GM23338 (cell line): ENCODE results near the gene G3BP1. TPM values are rescaled to one million over a fixed set of nuclear protein-coding genes. Genes with fewer than 3 reads are reported as not detected.
A peak's percentile ranks its signal among the peaks of the same experiment; 100 is the strongest.

Source experiments
- ATAC-seq: fragments of 200-7000 bp; cut with Tn5 transposase; 3 replicates; pipeline ENCODE4 v1.9.1; 2020
- DNase-seq: peaks from one replicate; pipeline ENCODE4 v3.0.0-alpha.2; 2015; ENCODE audit warnings: low spot score
- H2AFZ ChIP-seq: fragments of 200-600 bp; sonication (generic); 2 replicates; pipeline ENCODE4 v1.8.0; 2016; ENCODE audit warnings: antibody characterized with exemption, mild to moderate bottlenecking, moderate library complexity
- H3F3A ChIP-seq: fragments of 200-600 bp; sonication (generic); replicated peaks from 2 replicates; pipeline ENCODE4 v1.8.0; 2017; ENCODE audit warnings: antibody characterized with exemption, mixed run types, low read depth
- H3K27ac ChIP-seq: fragments of 200-600 bp; sonication (generic); 2 replicates; pipeline ENCODE4 v1.6.1; 2016; ENCODE audit warnings: low read depth
- H3K27me3 ChIP-seq: fragments of 200-600 bp; sonication (generic); 2 replicates; pipeline ENCODE4 v1.8.0; 2016; ENCODE audit warnings: mild to moderate bottlenecking, mixed run types, moderate library complexity; ENCODE audit not compliant: insufficient read depth
- H3K36me3 ChIP-seq: fragments of 200-600 bp; sonication (generic); 2 replicates; pipeline ENCODE4 v1.8.0; 2016; ENCODE audit warnings: mild to moderate bottlenecking; ENCODE audit not compliant: insufficient read depth
- H3K4me1 ChIP-seq: fragments of 200-600 bp; sonication (generic); 2 replicates; pipeline ENCODE4 v1.8.0; 2016; ENCODE audit warnings: mild to moderate bottlenecking, moderate library complexity; ENCODE audit not compliant: insufficient read depth
- H3K4me2 ChIP-seq: fragments of 200-600 bp; sonication (generic); 2 replicates; pipeline ENCODE4 v1.7.1; 2017; ENCODE audit warnings: mixed run types
- H3K4me3 ChIP-seq: fragments of 200-600 bp; sonication (generic); 2 replicates; pipeline ENCODE4 v1.6.1; 2016; ENCODE audit warnings: mixed run types
- H3K79me2 ChIP-seq: fragments of 200-600 bp; sonication (generic); replicated peaks from 2 replicates; pipeline ENCODE4 v1.8.0; 2017; ENCODE audit warnings: mild to moderate bottlenecking; ENCODE audit not compliant: insufficient read depth
- H3K9me2 ChIP-seq: fragments of 200-600 bp; sonication (generic); 2 replicates; pipeline ENCODE4 v1.8.0; 2017; ENCODE audit not compliant: insufficient read depth
- H4K20me1 ChIP-seq: fragments of 200-600 bp; sonication (generic); replicated peaks from 2 replicates; pipeline ENCODE4 v1.8.0; 2017; ENCODE audit warnings: mild to moderate bottlenecking; ENCODE audit not compliant: insufficient read depth
- H3K27ac Mint-ChIP-seq: 2 replicates; pipeline ENCODE4 v1.8.0; 2020; ENCODE audit warnings: inconsistent platforms, mild to moderate bottlenecking, moderate library complexity, mixed read lengths
- H3K27me3 Mint-ChIP-seq: 3 replicates; pipeline ENCODE4 v1.8.0; 2022; ENCODE audit warnings: low read depth, mild to moderate bottlenecking, moderate library complexity, mixed read lengths, inconsistent platforms; ENCODE audit not compliant: insufficient read depth, poor library complexity
- H3K36me3 Mint-ChIP-seq: 3 replicates; pipeline ENCODE4 v1.8.0; 2021; ENCODE audit warnings: low read depth, mild to moderate bottlenecking, inconsistent platforms, moderate library complexity, mixed read lengths
- H3K4me1 Mint-ChIP-seq: 3 replicates; pipeline ENCODE4 v1.8.0; 2020; ENCODE audit warnings: mild to moderate bottlenecking, inconsistent platforms, mixed read lengths
- H3K4me3 Mint-ChIP-seq: 3 replicates; pipeline ENCODE4 v1.8.0; 2021; ENCODE audit warnings: moderate library complexity, mild to moderate bottlenecking, inconsistent platforms, mixed read lengths
- H3K9me3 Mint-ChIP-seq: 3 replicates; pipeline ENCODE4 v1.8.0; 2020; ENCODE audit warnings: moderate library complexity, mild to moderate bottlenecking, inconsistent platforms, mixed read lengths
- CTCF ChIP-seq, 2 experiments: fragments of 200-600 bp in 1 of 2; sonication (generic) in 1 of 2; conservative IDR thresholded peaks; 2 replicates each; pipeline versions ENCODE4 v1.5.1 to v1.6.1; 2016 to 2017; ENCODE audit warnings: antibody characterized with exemption in 2 of 2, low read depth in 2 of 2, mild to moderate bottlenecking in 2 of 2, moderate library complexity in 1 of 2
- ETS1 ChIP-seq: IDR thresholded peaks from 2 replicates; pipeline ENCODE4 v1.6.1; 2016; ENCODE audit warnings: antibody characterized with exemption
- EZH2phosphoT487 ChIP-seq: fragments of 200-600 bp; sonication (generic); IDR thresholded peaks from one replicate; pipeline ENCODE4 v1.8.1; 2018; ENCODE audit warnings: antibody characterized with exemption; ENCODE audit not compliant: unreplicated experiment
- NANOG ChIP-seq: IDR thresholded peaks from 2 replicates; pipeline ENCODE4 v1.6.1; 2016; ENCODE audit warnings: antibody characterized with exemption, borderline replicate concordance
- STAT1 ChIP-seq: IDR thresholded peaks from one replicate; pipeline ENCODE4 v1.6.1; 2016; ENCODE audit warnings: antibody characterized with exemption; ENCODE audit not compliant: unreplicated experiment
- ZNF114 ChIP-seq: fragments of 250-450 bp; sonication (Bioruptor Pico); IDR thresholded peaks from 2 replicates; pipeline ENCODE4 v1.5.0; 2020; ENCODE audit warnings: mild to moderate bottlenecking, moderate library complexity
- polyA plus RNA-seq: library from polyadenylated mRNA; unstranded; fragments of >200 nt; fragmentation: Nextera tagmentation; extraction: Ambion mirVana; gene quantifications from 2 replicates; pipeline ENCODE4 v1.2.1, GENCODE V29; 2016
- total RNA-seq: library from RNA; depleted of rRNA; stranded (reverse); fragments of >200 nt; shearing (Covaris generic); gene quantifications from 2 replicates; pipeline ENCODE4 v1.2.3, GENCODE V29; 2014
- TF ChIP-seq, protein P1 (sequence below): fragments of 250-450 bp; sonication (Bioruptor Pico); IDR thresholded peaks from 2 replicates; pipeline ENCODE4 v1.5.0; 2020; ENCODE audit warnings: mild to moderate bottlenecking, moderate library complexity

Gene G3BP1
- total and polyA plus RNA-seq, 2 experiments from 2014 or later: 183 to 323 TPM

- ATAC-seq (peak; percentile 5), DNase-seq (peak; percentile 40)
- peaks cover 3% of the 10 kb centered on the region; the same call in 1 of the 3 replicates for H3K36me3 Mint-ChIP-seq
- H3K79me2 ChIP-seq: peaks cover 7% of the 10 kb centered on the region; the same call in 1 of the 2 replicates
- TF ChIP-seq ETS1: no peak
- no peak for TF ChIP-seq NANOG
- no peaks in the 10 kb centered on the region for H3F3A ChIP-seq
- H3K9me2 ChIP-seq: no peaks in the 10 kb centered on the region
- H3K4me1 ChIP-seq: peaks cover 25% of the 10 kb centered on the region
- peak overlapping the region; percentile 88 for H3K4me2 ChIP-seq
- H3K27ac ChIP-seq: no peak overlapping the region
- H3K4me3 ChIP-seq: peak overlapping the region; percentile 95
- H3K27ac Mint-ChIP-seq: no peak overlapping the region
- no peaks in the 10 kb centered on the region for H3K36me3 ChIP-seq
- peaks cover 28% of the 10 kb centered on the region for H3K4me1 Mint-ChIP-seq
- H3K27me3 Mint-ChIP-seq: peaks cover 6% of the 10 kb centered on the region
- peak overlapping the region; percentile 80 for H3K4me3 Mint-ChIP-seq
- H3K9me3 Mint-ChIP-seq: no peaks in the 10 kb centered on the region
- H3K27me3 ChIP-seq: no peaks in the 10 kb centered on the region
- peak overlapping the region; percentile 97; the same call in 1 of the 2 replicates for H2AFZ ChIP-seq
- H4K20me1 ChIP-seq: no peaks in the 10 kb centered on the region; the same call in 1 of the 2 replicates
Measured at GRCh38 chr5:151757233-151758140, 14.3 kb upstream of the G3BP1 start.

GRCh38 chr5:151758141-151758429 lies 13.7 kb upstream of the G3BP1 start:
- ATAC-seq (peak; percentile 42), DNase-seq (no peak)
- peaks cover 3% of the 10 kb centered on the region; the same call in 1 of the 3 replicates for H3K36me3 Mint-ChIP-seq
- H3K4me3 Mint-ChIP-seq: peak overlapping the region; percentile 80
- Histone ChIP-seq H3K4me3 (peak overlapping the region; percentile 95), H3K4me2 (peak overlapping the region; percentile 88), H3K36me3 (no peaks in the 10 kb centered on the region), H4K20me1 (no peaks in the 10 kb centered on the region; the same call in 1 of the 2 replicates), H3K79me2 (peaks cover 7% of the 10 kb centered on the region; the same call in 1 of the 2 replicates), H2AFZ (peak overlapping the region; percentile 97; the same call in 1 of the 2 replicates), H3K27me3 (no peaks in the 10 kb centered on the region), H3K27ac (no peak overlapping the region), H3F3A (no peaks in the 10 kb centered on the region), H3K4me1 (peaks cover 25% of the 10 kb centered on the region), H3K9me2 (no peaks in the 10 kb centered on the region)
- peaks cover 28% of the 10 kb centered on the region for H3K4me1 Mint-ChIP-seq
- H3K27ac Mint-ChIP-seq: no peak overlapping the region; the same call in 1 of the 2 replicates
- peaks cover 6% of the 10 kb centered on the region for H3K27me3 Mint-ChIP-seq
- no peaks in the 10 kb centered on the region for H3K9me3 Mint-ChIP-seq
- TF ChIP-seq, protein P1, sequence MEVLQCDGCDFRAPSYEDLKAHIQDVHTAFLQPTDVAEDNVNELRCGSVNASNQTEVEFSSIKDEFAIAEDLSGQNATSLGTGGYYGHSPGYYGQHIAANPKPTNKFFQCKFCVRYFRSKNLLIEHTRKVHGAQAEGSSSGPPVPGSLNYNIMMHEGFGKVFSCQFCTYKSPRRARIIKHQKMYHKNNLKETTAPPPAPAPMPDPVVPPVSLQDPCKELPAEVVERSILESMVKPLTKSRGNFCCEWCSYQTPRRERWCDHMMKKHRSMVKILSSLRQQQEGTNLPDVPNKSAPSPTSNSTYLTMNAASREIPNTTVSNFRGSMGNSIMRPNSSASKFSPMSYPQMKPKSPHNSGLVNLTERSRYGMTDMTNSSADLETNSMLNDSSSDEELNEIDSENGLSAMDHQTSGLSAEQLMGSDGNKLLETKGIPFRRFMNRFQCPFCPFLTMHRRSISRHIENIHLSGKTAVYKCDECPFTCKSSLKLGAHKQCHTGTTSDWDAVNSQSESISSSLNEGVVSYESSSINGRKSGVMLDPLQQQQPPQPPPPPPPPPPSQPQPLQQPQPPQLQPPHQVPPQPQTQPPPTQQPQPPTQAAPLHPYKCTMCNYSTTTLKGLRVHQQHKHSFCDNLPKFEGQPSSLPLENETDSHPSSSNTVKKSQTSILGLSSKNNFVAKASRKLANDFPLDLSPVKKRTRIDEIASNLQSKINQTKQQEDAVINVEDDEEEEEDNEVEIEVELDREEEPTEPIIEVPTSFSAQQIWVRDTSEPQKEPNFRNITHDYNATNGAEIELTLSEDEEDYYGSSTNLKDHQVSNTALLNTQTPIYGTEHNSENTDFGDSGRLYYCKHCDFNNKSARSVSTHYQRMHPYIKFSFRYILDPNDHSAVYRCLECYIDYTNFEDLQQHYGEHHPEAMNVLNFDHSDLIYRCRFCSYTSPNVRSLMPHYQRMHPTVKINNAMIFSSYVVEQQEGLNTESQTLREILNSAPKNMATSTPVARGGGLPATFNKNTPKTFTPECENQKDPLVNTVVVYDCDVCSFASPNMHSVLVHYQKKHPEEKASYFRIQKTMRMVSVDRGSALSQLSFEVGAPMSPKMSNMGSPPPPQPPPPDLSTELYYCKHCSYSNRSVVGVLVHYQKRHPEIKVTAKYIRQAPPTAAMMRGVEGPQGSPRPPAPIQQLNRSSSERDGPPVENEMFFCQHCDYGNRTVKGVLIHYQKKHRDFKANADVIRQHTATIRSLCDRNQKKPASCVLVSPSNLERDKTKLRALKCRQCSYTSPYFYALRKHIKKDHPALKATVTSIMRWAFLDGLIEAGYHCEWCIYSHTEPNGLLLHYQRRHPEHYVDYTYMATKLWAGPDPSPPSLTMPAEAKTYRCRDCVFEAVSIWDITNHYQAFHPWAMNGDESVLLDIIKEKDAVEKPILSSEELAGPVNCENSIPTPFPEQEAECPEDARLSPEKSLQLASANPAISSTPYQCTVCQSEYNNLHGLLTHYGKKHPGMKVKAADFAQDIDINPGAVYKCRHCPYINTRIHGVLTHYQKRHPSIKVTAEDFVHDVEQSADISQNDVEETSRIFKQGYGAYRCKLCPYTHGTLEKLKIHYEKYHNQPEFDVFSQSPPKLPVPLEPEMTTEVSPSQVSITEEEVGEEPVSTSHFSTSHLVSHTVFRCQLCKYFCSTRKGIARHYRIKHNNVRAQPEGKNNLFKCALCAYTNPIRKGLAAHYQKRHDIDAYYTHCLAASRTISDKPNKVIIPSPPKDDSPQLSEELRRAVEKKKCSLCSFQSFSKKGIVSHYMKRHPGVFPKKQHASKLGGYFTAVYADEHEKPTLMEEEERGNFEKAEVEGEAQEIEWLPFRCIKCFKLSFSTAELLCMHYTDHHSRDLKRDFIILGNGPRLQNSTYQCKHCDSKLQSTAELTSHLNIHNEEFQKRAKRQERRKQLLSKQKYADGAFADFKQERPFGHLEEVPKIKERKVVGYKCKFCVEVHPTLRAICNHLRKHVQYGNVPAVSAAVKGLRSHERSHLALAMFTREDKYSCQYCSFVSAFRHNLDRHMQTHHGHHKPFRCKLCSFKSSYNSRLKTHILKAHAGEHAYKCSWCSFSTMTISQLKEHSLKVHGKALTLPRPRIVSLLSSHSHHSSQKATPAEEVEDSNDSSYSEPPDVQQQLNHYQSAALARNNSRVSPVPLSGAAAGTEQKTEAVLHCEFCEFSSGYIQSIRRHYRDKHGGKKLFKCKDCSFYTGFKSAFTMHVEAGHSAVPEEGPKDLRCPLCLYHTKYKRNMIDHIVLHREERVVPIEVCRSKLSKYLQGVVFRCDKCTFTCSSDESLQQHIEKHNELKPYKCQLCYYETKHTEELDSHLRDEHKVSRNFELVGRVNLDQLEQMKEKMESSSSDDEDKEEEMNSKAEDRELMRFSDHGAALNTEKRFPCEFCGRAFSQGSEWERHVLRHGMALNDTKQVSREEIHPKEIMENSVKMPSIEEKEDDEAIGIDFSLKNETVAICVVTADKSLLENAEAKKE: no peak
- TF ChIP-seq EZH2phosphoT487 (no peak), ZNF114 (CRISPR knock-in tag) (no peak), CTCF (conservative IDR thresholded peaks at IDR 0.05; ENCODE audit: low read depth in 2 of 2) (no peak), STAT1 (no peak)
